GM23338 (cell line): ENCODE results near the gene RPL7A.

Experiments used
- CTCF ChIP-seq, 2 experiments: fragments of 200-600 bp in 1 of 2; sonication (generic) in 1 of 2; conservative IDR thresholded peaks; 2 replicates each; pipeline versions ENCODE4 v1.5.1 to v1.6.1; 2016 to 2017; ENCODE audit warnings: antibody characterized with exemption in 2 of 2, low read depth in 2 of 2, mild to moderate bottlenecking in 2 of 2, moderate library complexity in 1 of 2
- POLR2AphosphoS5 ChIP-seq: IDR thresholded peaks from 2 replicates; pipeline ENCODE4 v1.6.1; 2016; ENCODE audit warnings: antibody characterized with exemption, low read depth
- STAT1 ChIP-seq: IDR thresholded peaks from one replicate; pipeline ENCODE4 v1.6.1; 2016; ENCODE audit warnings: antibody characterized with exemption; ENCODE audit not compliant: unreplicated experiment

- no peak for TF ChIP-seq POLR2AphosphoS5
- TF ChIP-seq CTCF (conservative IDR thresholded peaks at IDR 0.05; ENCODE audit: low read depth in 2 of 2), result no peak
- TF ChIP-seq STAT1, result no peak
These were observed 30.5 kb downstream of the RPL7A start for GRCh38 chr9:133378408-133378962.
